Mesothelial cell of epicardium (in vitro differentiated cells): ENCODE data around the gene PON3. TPM values are rescaled to one million over a fixed set of nuclear protein-coding genes. Genes with fewer than 3 reads are reported as not detected.

Experiments
- DNase-seq, 2 experiments: peaks; one replicate each; pipeline ENCODE4 v3.0.0; 2021; ENCODE audit warnings: low spot score in 2 of 2; ENCODE audit not compliant: unreplicated experiment in 2 of 2
- H3K27ac Mint-ChIP-seq: 2 replicates; pipeline ENCODE4 v1.8.0; 2021; ENCODE audit warnings: mixed read lengths
- H3K27me3 Mint-ChIP-seq: 2 replicates; pipeline ENCODE4 v1.8.0; 2021; ENCODE audit warnings: low read depth, mixed read lengths
- H3K36me3 Mint-ChIP-seq: 2 replicates; pipeline ENCODE4 v1.8.0; 2021; ENCODE audit warnings: mixed read lengths
- H3K4me1 Mint-ChIP-seq: 2 replicates; pipeline ENCODE4 v1.8.0; 2021; ENCODE audit warnings: mixed read lengths
- H3K4me3 Mint-ChIP-seq: 2 replicates; pipeline ENCODE4 v1.8.0; 2021; ENCODE audit warnings: mild to moderate bottlenecking, moderate library complexity, mixed read lengths
- H3K9me3 Mint-ChIP-seq: 2 replicates; pipeline ENCODE4 v1.8.0; 2021; ENCODE audit warnings: mixed read lengths
- CTCF ChIP-seq: fragments of 200-600 bp; sonication (generic); IDR thresholded peaks from one replicate; pipeline ENCODE4 v1.5.0; 2021; ENCODE audit warnings: antibody characterized with exemption; ENCODE audit not compliant: unreplicated experiment
- total RNA-seq: library from RNA; stranded (reverse); gene quantifications from 3 replicates; pipeline ENCODE4 v1.2.1, GENCODE V29; 2021

Gene PON3
- total RNA-seq = not detected in 3 replicates

GRCh38 chr7:95396136-95397032 lies at the start of gene PON3:
PON3 (minus strand) TSS chr7:95396375; CDS start chr7:95396350, 25 bp downstream.
- Mint-ChIP-seq H3K27me3 (no peaks in the 10 kb centered on the region), H3K27ac (no peak within 1 kb of the TSS), H3K36me3 (no peaks in the 10 kb centered on the region), H3K4me3 (no peak within 1 kb of the TSS), H3K9me3 (peaks cover 3% of the 10 kb centered on the region), H3K4me1 (peaks cover 5% of the 10 kb centered on the region)
- no peak for TF ChIP-seq CTCF
- no peak for DNase-seq

DNA sequence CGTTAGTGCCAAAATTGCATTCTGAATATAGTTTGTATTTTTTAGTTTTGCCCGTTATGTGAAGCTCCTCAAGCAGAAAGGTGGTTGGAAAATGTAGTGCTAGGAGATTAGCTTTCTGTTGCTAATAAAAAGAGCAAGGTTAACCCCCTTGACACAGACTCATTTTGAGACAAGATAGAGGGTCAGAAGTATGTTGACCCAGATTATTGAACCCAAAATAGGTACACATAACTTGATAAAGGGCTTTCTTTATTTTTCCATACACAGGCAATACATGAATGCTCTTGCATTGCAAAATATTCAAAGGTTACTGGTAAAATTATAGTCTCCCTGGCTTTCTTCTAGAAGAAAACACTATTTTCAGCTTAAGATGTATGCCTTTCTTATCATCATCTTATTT lies 48.6 kb upstream of the PON3 start:
- DNase-seq = no peak
- Mint-ChIP-seq H3K36me3 (no peaks in the 10 kb centered on the region), H3K4me1 (peaks cover 2% of the 10 kb centered on the region), H3K9me3 (no peaks in the 10 kb centered on the region), H3K4me3 (no peak overlapping the region), H3K27ac (no peak overlapping the region), H3K27me3 (no peaks in the 10 kb centered on the region)
- no peak for TF ChIP-seq CTCF

DNA sequence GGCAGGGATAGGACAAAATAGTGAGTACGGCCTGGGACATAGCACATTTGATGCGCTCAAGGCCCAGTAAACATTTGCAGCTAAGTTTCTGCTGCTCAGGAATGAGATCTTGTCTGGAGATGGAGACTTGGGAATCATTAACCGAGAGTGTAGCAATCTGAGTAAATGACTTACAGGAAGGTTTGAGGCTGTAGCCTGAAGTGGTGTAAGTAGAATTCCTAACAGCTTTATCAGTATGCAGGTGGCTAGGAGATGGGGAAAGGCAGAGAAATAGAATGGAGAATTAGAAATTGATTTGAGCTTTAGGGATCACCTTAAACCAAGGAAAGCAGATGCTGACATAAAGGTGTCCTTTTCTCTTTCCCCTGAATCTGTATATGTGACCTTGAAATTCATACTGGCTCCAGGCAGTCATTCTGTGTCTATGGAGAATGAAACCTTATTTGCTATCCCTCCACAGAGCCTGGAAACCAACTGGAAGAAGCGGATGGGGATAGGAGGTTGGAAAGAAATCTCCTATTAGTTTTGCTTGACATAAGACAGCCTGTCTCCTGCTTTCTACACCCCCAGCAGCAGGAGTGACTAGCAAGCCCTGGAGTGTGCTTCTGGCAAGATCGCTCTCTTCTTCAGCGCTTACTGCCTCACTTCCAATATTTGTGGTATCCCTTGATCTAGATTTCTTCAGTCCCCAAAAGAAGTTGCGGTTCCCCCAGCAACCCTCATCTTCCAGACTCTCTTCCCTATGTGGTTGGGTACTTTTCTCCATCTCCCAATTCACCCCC lies 45.1 kb upstream of the PON3 start:
- H3K4me1 Mint-ChIP-seq = peaks cover 4% of the 10 kb centered on the region
- no peaks in the 10 kb centered on the region for H3K27me3 Mint-ChIP-seq
- no peaks in the 10 kb centered on the region for H3K36me3 Mint-ChIP-seq
- H3K4me3 Mint-ChIP-seq = no peak overlapping the region
- DNase-seq = no peak
- H3K9me3 Mint-ChIP-seq = no peaks in the 10 kb centered on the region
- TF ChIP-seq CTCF = no peak
- H3K27ac Mint-ChIP-seq = no peak overlapping the region

GRCh38 chr7:95440394-95441038 lies 44.3 kb upstream of the PON3 start:
- Mint-ChIP-seq H3K36me3 (no peaks in the 10 kb centered on the region), H3K4me3 (no peak overlapping the region), H3K4me1 (peaks cover 6% of the 10 kb centered on the region), H3K27ac (no peak overlapping the region), H3K9me3 (no peaks in the 10 kb centered on the region), H3K27me3 (no peaks in the 10 kb centered on the region)
- DNase-seq = no peak
- TF ChIP-seq CTCF = no peak

GRCh38 chr7:95436407-95436806 lies 40.2 kb upstream of the PON3 start:
- no peak overlapping the region for H3K4me3 Mint-ChIP-seq
- no peak for TF ChIP-seq CTCF
- DNase-seq = no peak
- peak overlapping the region; percentile 64 for H3K27ac Mint-ChIP-seq
- peaks cover 4% of the 10 kb centered on the region for H3K9me3 Mint-ChIP-seq
- peaks cover 12% of the 10 kb centered on the region for H3K36me3 Mint-ChIP-seq
- H3K4me1 Mint-ChIP-seq = peaks cover 18% of the 10 kb centered on the region
- no peaks in the 10 kb centered on the region for H3K27me3 Mint-ChIP-seq
